Right lobe of liver (tissue), 6 donors: ENCODE results near the gene METTL6. TPM values are rescaled to one million over a fixed set of nuclear protein-coding genes. Genes with fewer than 3 reads are reported as not detected.
A peak's percentile ranks its signal among the peaks of the same experiment; 100 is the strongest.
"Not testable (repeated sequence)": the region's sequence is repeated elsewhere in the genome, so short reads cannot be mapped to it uniquely, and the experiment has no call there.

Experiments
- ATAC-seq, 4 donors: fragments of 200-7000 bp; cut with Tn5 transposase; one replicate each; pipeline ENCODE4 v1.9.1; 2020; ENCODE audit warnings: mild to moderate bottlenecking in 4 of 4, moderate library complexity in 4 of 4
- DNase-seq, 3 donors: peaks; one replicate each; pipeline ENCODE4 v3.0.0-alpha.2; 2020
- H3K27ac ChIP-seq, 3 donors: fragments of 200-600 bp; one replicate each; pipeline ENCODE4 v1.8.0; 2022
- H3K27me3 ChIP-seq, 2 donors: fragments of 200-600 bp; one replicate each; pipeline ENCODE4 v1.8.0; 2022
- H3K36me3 ChIP-seq, 4 donors: fragments of 200-600 bp; sonication (generic) in 1 of 4; one replicate each; pipeline versions ENCODE4 v1.5.1 to v1.8.0; 2017 to 2022; ENCODE audit warnings: control low read depth in 1 of 4
- H3K4me1 ChIP-seq, 4 donors: fragments of 200-600 bp; sonication (generic) in 1 of 4; one replicate each; pipeline versions ENCODE4 v1.5.1 to v1.8.0; 2017 to 2022; ENCODE audit warnings: control low read depth in 1 of 4
- H3K4me3 ChIP-seq, 3 donors: fragments of 200-600 bp; one replicate each; pipeline ENCODE4 v1.8.0; 2022
- H3K9me3 ChIP-seq, 4 donors: fragments of 200-600 bp; sonication (generic) in 1 of 4; one replicate each; pipeline versions ENCODE4 v1.5.1 to v1.8.0; 2017 to 2022; ENCODE audit warnings: control low read depth in 1 of 4
- POLR2A ChIP-seq: fragments of 450-650 bp; IDR thresholded peaks from one replicate; pipeline ENCODE4 v1.6.1; 2017; ENCODE audit warnings: antibody characterized with exemption, mild to moderate bottlenecking
- WGBS: methylation state at CpG from one replicate; pipeline ENCODE4 v1.1.6; 2018; ENCODE audit warnings: low coverage, low lambda C conversion rate; ENCODE audit not compliant: insufficient coverage; ENCODE audit errors: missing lambda C conversion rate; 5-methylcytosine and 5-hydroxymethylcytosine counted together
- intact Hi-C, 2 donors: fragments of 100-400 bp; cut with DNase I; formaldehyde crosslinking; loops; one replicate each; pipeline versions ENCODE4 v1.11.2 to v1.14.1; 2022
- total RNA-seq, 6 experiments: library from RNA; depleted of rRNA in 2 of 6; stranded (reverse); fragments of >200 nt in 2 of 6; fragmentation: NEBNext Ultra II Directional in 3 of 6; extraction: Animal tissue kit (Norgen Biotek cat#: 25700) in 3 of 6; gene quantifications; one replicate each; pipeline versions ENCODE4 v1.1.0 to v1.2.4, GENCODE V29; 2016 to 2023
- TF ChIP-seq, protein P1 (sequence below), 4 donors: fragments of 200-600 bp in 3 of 4; fragments of 450-650 bp in 1 of 4; IDR thresholded peaks; one replicate each; pipeline versions ENCODE4 v1.5.1 to v1.8.0; 2016 to 2022; ENCODE audit warnings: antibody characterized with exemption in 4 of 4, mild to moderate bottlenecking in 2 of 4
- donor health status: DM: no; HTN: yes; CAD: no.
- donor health status: DM: no; HTN: no; CAD: no.
- donor health status: DM: no; HTN: no; CAD: no.
- donor health status: DM: no; HTN: yes; CAD: no.
- donor health status: DM: no; HTN: yes; CAD: no.

The METTL6 gene
- total RNA-seq, 6 experiments from 2014 or later: 5.3 to 7.5 (median 6.2) TPM

DNA sequence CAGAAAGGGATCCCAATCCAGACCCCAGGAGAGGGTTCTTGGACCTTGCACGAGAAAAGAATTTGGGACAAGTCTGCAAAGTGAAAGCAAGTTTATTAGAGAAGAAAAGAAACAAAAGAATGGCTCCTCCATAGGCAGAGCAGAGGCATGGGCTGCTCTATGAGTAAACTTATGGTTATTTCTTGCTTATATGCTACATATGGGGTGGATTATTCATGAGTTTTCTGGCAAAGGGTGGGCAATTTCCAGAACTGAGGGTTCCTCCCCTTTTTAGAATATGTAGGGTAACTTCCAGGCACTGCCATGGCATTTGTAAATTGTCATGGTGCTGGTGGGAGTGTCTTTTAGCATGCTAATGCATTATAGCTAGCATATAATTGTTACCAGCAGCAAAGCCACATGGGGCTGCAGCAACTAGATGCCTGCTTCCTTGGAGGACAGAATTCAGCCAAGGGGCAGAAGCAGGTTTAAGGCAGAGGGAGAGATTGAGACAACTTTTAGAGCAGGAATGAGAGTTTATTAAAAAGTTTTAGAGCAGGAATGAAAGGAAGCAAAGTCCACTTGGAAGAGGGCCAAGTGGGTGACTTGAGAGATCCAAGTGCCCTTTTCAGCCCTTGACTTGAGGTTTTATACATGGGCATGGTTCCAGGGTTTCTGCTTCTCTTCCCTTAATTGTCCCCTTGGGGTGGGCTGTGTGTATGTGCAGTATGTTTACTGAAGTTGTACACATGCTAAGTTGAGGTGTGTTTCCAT is 41.3 kb downstream of the METTL6 start:
- peak in 1 of 4 donors; percentile 5 for ATAC-seq
- Histone ChIP-seq H3K27me3 (no peaks in the 10 kb centered on the region), H3K27ac (peak overlapping the region in 2 of 3 donors; percentile 4 to 49), H3K4me3 (no peak overlapping the region), H3K36me3 (no peaks in the 10 kb centered on the region), H3K4me1 (peaks cover 0 to 24% (median 9%) of the 10 kb centered on the region in 4 donors), H3K9me3 (no peaks in the 10 kb centered on the region)
- no peak for DNase-seq
- intact Hi-C loops: no loop called here
- TF ChIP-seq POLR2A: no peak
- WGBS: 73% methylated on average over 1 of the region's 1 CpG

DNA sequence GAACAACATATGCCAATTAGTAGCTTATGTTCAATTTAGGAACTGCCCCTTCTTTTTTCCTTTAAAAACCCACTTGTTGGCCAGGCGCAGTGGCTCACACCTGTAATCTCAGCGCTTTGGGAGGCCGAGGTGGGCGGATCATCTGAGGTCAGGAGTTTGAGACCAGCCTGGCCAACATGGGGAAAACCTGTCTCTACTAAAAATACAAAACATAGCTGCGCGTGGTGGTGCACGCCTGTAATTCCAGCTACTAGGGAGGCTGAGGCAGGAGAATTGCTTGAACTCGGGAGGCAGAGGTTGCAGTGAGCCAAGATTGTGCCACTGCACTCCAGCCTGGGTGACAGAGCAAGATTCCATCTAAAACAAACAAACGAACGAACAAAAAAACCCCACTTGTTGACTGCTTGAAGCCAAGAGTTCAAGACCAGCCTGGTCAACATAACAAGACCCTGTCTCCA is 42.1 kb downstream of the METTL6 start:
- intact Hi-C loops, H3K4me3 ChIP-seq, H3K27me3 ChIP-seq, ATAC-seq, DNase-seq, H3K36me3 ChIP-seq, H3K9me3 ChIP-seq: not testable (repeated sequence)
- 57% methylated on average over 10 of the region's 10 CpGs for WGBS
- peaks cover 0 to 24% (median 9%) of the 10 kb centered on the region in 4 donors for H3K4me1 ChIP-seq
- peak overlapping the region in 2 of 3 donors; percentile 9 to 49 for H3K27ac ChIP-seq

DNA sequence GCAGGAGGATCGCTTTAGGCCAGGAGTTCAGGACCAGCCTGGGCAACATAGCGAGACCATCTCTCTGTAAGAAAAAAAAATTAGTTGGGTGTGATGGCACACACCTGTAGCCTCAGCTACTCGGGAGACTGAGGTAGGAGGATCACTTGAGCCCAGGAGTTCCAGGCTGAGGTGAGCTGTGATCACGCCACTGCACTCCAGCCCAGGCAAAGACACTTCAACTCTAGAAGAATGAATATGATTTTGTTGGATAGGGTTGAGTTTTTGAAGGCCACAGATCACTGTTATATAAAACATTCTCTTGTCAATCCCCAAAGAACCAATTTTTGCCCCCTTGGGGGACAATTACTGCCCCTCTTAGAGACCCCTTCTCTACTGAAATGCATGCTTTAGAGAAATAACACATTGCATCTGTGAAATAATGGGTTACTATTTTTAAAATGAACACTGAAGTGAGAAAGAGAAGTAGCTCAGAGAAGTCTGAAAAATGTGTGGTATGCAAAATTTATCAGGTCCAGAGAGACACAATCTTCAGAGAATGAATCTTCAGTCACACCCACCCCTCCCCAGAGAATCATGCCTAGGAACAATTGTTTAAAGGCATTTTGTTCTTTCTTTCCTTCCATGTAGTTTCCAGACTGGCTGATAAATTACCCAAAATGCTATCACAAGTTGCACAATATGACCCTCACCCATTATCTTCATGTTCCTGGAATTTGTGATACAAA is 42.7 kb downstream of the METTL6 start:
- no peaks in the 10 kb centered on the region for H3K9me3 ChIP-seq
- H3K4me3 ChIP-seq: no peak overlapping the region
- peak; percentile 4 to 45 (median 38) for ATAC-seq
- intact Hi-C loops: no loop called here
- H3K27ac ChIP-seq: peak overlapping the region in 1 of 3 donors; percentile 49
- no peaks in the 10 kb centered on the region for H3K36me3 ChIP-seq
- H3K4me1 ChIP-seq: peaks cover 0 to 24% (median 9%) of the 10 kb centered on the region in 4 donors
- no peak for TF ChIP-seq POLR2A
- TF ChIP-seq, protein P1, sequence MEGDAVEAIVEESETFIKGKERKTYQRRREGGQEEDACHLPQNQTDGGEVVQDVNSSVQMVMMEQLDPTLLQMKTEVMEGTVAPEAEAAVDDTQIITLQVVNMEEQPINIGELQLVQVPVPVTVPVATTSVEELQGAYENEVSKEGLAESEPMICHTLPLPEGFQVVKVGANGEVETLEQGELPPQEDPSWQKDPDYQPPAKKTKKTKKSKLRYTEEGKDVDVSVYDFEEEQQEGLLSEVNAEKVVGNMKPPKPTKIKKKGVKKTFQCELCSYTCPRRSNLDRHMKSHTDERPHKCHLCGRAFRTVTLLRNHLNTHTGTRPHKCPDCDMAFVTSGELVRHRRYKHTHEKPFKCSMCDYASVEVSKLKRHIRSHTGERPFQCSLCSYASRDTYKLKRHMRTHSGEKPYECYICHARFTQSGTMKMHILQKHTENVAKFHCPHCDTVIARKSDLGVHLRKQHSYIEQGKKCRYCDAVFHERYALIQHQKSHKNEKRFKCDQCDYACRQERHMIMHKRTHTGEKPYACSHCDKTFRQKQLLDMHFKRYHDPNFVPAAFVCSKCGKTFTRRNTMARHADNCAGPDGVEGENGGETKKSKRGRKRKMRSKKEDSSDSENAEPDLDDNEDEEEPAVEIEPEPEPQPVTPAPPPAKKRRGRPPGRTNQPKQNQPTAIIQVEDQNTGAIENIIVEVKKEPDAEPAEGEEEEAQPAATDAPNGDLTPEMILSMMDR (IDR thresholded peaks at IDR 0.05): no peak
- no peak for DNase-seq
- 80% methylated on average over 4 of the region's 4 CpGs for WGBS
- H3K27me3 ChIP-seq: no peaks in the 10 kb centered on the region

DNA sequence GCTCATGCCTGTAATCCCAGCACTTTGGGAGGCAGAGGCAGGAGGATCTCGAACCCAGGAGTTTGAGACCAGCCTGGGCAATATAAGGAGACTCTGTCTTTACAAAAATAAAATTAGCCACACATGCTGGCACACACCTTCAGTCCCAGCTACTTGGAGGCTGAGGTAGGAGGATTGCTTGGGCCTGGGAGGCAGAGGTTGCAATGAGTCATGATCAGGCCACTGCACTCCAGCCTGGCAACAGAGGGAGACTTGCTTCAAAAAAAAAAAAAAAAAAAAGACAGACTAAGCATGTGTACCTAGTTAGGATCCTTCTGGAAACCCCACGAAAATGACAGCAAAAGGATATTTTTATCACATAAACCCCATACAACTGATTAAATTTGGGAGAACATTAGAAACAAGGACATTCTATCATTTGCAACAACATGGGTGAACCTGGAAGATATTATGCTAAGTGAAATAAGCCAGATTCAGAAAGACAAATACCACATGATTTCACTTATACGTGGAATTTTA is 44.9 kb downstream of the METTL6 start:
- Histone ChIP-seq H3K4me1 (peaks cover 0 to 21% (median 9%) of the 10 kb centered on the region in 4 donors), H3K36me3 (no peaks in the 10 kb centered on the region), H3K9me3 (no peaks in the 10 kb centered on the region), H3K4me3 (no peak overlapping the region), H3K27me3 (no peaks in the 10 kb centered on the region), H3K27ac (no peak overlapping the region)
- intact Hi-C loops: no loop called here
- 86% methylated on average over 3 of the region's 3 CpGs for WGBS
- ATAC-seq: no peak
- TF ChIP-seq, protein P1 (IDR thresholded peaks at IDR 0.05): no peak
- TF ChIP-seq POLR2A: no peak
- DNase-seq: no peak

DNA sequence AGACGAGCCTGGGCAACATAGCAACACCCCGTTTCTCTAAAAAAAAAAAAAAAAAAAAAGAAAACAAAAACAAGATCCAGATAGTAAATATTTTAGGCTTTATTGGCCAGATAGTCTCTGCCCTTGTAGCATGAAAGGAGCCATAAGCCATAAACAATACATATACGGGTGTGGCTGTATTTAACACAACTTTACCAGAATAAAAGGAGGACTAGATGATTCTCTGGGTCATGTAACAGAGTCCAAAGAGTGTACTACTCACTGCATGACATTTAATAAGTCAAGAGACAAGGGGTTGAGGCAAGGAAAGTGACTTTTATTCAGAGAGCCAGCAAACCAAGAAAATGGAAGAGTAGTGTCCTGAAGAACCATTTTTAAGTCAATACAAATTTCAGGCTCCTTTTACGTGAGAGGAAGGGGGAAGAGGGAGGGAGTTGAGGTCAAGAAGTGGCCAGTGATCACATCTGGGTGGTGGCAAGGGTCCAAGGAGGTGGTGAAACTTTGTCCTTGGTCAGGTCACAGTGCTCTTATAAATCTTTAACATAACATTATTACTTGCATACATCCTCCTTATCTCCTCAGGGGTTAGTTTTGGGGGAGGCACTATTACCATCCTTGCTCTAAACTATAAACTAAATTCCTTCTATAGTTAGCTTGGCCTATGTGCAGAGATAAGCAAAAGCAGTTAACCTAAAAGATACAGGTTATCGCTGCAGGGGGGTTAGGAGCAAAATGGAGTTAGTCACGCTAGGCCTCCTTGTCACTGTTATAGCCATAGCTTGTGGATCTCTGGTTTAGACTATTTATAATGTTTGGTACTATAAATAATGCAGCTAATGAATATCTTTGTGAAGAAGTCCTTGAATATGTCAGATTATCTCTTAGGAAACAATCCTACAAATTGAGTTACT is 46.1 kb downstream of the METTL6 start:
- no peak overlapping the region for H3K27ac ChIP-seq
- no peaks in the 10 kb centered on the region for H3K36me3 ChIP-seq
- TF ChIP-seq POLR2A: no peak
- TF ChIP-seq, protein P1 (IDR thresholded peaks at IDR 0.05): no peak
- no peak for ATAC-seq
- H3K27me3 ChIP-seq: no peaks in the 10 kb centered on the region
- intact Hi-C loops: no loop called here
- H3K4me1 ChIP-seq: peaks cover 0 to 16% (median 4%) of the 10 kb centered on the region in 4 donors
- 68% methylated on average over 5 of the region's 6 CpGs for WGBS
- no peak overlapping the region for H3K4me3 ChIP-seq
- DNase-seq: no peak
- no peaks in the 10 kb centered on the region for H3K9me3 ChIP-seq
